DMS53 (cell line): ENCODE measurements around the gene ADAMTS17.

Experiments
- DNase-seq: peaks from one replicate; lab custom pipeline; 2025; lab: John Stamatoyannopoulos, UW

Gene ADAMTS17

GRCh38 chr15:100170291-100171210 lies 171.2 kb downstream of the ADAMTS17 start:
- DNase-seq: no peak

GRCh38 chr15:100169615-100170290 lies 172.0 kb downstream of the ADAMTS17 start:
- no peak for DNase-seq

GRCh38 chr15:100168787-100169186 lies 173.0 kb downstream of the ADAMTS17 start:
- DNase-seq: no peak

- no peak for DNase-seq
These were observed 173.8 kb downstream of the ADAMTS17 start for GRCh38 chr15:100167884-100168375.

- DNase-seq: no peak
These were observed 175.5 kb downstream of the ADAMTS17 start for GRCh38 chr15:100166313-100166712.

- DNase-seq: no peak
These were observed 177.8 kb downstream of the ADAMTS17 start for GRCh38 chr15:100163961-100164360.

GRCh38 chr15:100160953-100161352 lies 180.8 kb downstream of the ADAMTS17 start:
- DNase-seq: no peak

GRCh38 chr15:100159436-100159835 lies 182.3 kb downstream of the ADAMTS17 start:
- DNase-seq: no peak

- DNase-seq: no peak
These were observed 183.4 kb downstream of the ADAMTS17 start for GRCh38 chr15:100158356-100158755.

GRCh38 chr15:100156201-100156600 lies 185.6 kb downstream of the ADAMTS17 start:
- no peak for DNase-seq

GRCh38 chr15:100154338-100154737 lies 187.4 kb downstream of the ADAMTS17 start:
- no peak for DNase-seq

- DNase-seq: no peak
These were observed 189.3 kb downstream of the ADAMTS17 start for GRCh38 chr15:100152463-100152862.

- no peak for DNase-seq
These were observed 190.9 kb downstream of the ADAMTS17 start for GRCh38 chr15:100150906-100151305.

GRCh38 chr15:100147828-100148227 lies 193.9 kb downstream of the ADAMTS17 start:
- no peak for DNase-seq

GRCh38 chr15:100143378-100143777 lies 198.4 kb downstream of the ADAMTS17 start:
- no peak for DNase-seq

- no peak for DNase-seq
These were observed 200.3 kb downstream of the ADAMTS17 start for GRCh38 chr15:100141311-100142001.

- DNase-seq: no peak
These were observed 201.1 kb downstream of the ADAMTS17 start for GRCh38 chr15:100140527-100141308.

- DNase-seq: no peak
These were observed 207.2 kb downstream of the ADAMTS17 start for GRCh38 chr15:100134586-100134985.

GRCh38 chr15:100134089-100134583 lies 207.6 kb downstream of the ADAMTS17 start:
- no peak for DNase-seq

- no peak for DNase-seq
These were observed 208.8 kb downstream of the ADAMTS17 start for GRCh38 chr15:100133001-100133400.

- no peak for DNase-seq
These were observed 209.5 kb downstream of the ADAMTS17 start for GRCh38 chr15:100132309-100132708.
